ENCODE data around the gene KANSL1. TPM values are rescaled to one million over a fixed set of nuclear protein-coding genes. Genes with fewer than 3 reads are reported as not detected.
A peak's percentile ranks its signal among the peaks of the same experiment; 100 is the strongest.

Gene KANSL1
- total and polyA plus RNA-seq, 9 of the 15 experiments (the other 6 are each of a cell fraction or from before 2014, with no cell fraction given): 3.6 to 55.4 (median 31.8) TPM

DNA sequence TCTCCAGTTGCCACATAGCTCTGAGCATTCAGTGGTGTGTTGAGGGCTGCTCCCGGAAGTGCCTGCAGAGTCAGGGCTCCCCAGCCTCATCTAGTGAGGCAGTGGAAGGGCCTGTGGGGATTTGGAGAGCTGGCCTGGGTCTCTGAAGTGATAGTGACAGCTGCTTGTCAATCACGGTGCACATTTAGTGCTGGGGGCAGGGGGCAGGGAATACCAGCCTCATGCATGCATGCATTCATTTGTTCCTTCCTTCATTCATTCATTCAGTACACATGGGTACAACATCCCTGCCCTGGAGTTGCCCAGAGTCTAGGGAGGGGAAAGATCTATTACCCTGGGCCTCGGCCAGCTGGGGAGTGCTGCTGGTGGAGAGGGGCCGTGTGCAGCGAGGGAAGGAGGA lies 205.5 kb downstream of the KANSL1 start:
- Histone ChIP-seq H3K4me3 (no peak overlapping the region), H3K9ac (ENCODE audit: insufficient read depth in 1 of 2, low read depth in 2 of 2, low read length in 2 of 2) (no peak overlapping the region), H3K27ac (ENCODE audit: extremely low read depth, low read depth, low read length) (no peak overlapping the region), H3K27me3 (ENCODE audit: control insufficient read depth in 2 of 2, insufficient read depth in 2 of 2, low read length in 2 of 2) (no peaks in the 10 kb centered on the region), H4K20me1 (replicated peaks; ENCODE audit: control insufficient read depth, insufficient read depth, low read length) (no peaks in the 10 kb centered on the region), H3K9me1 (ENCODE audit: control insufficient read depth, insufficient read depth, low read length) (no peaks in the 10 kb centered on the region), H3K36me3 (ENCODE audit: control insufficient read depth, insufficient read depth, low read length) (no peaks in the 10 kb centered on the region), H3K4me1 (replicated peaks in 1 of 2; ENCODE audit: control insufficient read depth in 2 of 2, insufficient read depth in 2 of 2, low read length in 2 of 2) (peaks cover 0 to 14% of the 10 kb centered on the region in 2 experiments; a peak in 3 of 5 replicates), H3K9me3 (replicated peaks; ENCODE audit: control insufficient read depth, insufficient read depth, low read depth, low read length) (no peaks in the 10 kb centered on the region), H3K79me2 (ENCODE audit: control insufficient read depth, insufficient read depth, low read length) (no peaks in the 10 kb centered on the region), H3K4me2 (ENCODE audit: insufficient read depth, low read length) (no peak overlapping the region), H2AFZ (ENCODE audit: low read depth, low read length) (peak overlapping the region; percentile 55; the same call in 1 of the 2 replicates)
- in situ Hi-C loops (cut with MboI): loop anchor here (25.0 kb wide), 1 partner anchor 850 kb away; no protein-coding TSS in a partner anchor
- CTCF ChIA-PET (ENCODE audit: low intra/inter-chr PET ratio): no interaction called here
- FAIRE-seq: no peak
- DNase-seq (ENCODE audit: extremely low read depth in 1 of 4, low spot score in 3 of 4): no peak
- no peak for ATAC-seq
- BruUV-seq (replicated peaks): no TSS peak
- POLR2A ChIA-PET: interaction anchor here (0.6 to 1.8 kb wide), 3 partner anchors 14 to 126 kb away, joined by 3 to 7 read pairs (median 4); no protein-coding TSS in a partner anchor
- TF ChIP-seq ZNF24 (IDR thresholded peaks at IDR 0.05) (peak; percentile 87), SIRT6 (IDR thresholded peaks at IDR 0.05; ENCODE audit: low read depth, low read length) (no peak)
- 31% methylated on average over 3 of the region's 5 CpGs for WGBS (ENCODE audit: insufficient coverage, low coverage, missing lambda C conversion rate)
- intact Hi-C loops (cut with micrococcal nuclease): no loop called here

DNA sequence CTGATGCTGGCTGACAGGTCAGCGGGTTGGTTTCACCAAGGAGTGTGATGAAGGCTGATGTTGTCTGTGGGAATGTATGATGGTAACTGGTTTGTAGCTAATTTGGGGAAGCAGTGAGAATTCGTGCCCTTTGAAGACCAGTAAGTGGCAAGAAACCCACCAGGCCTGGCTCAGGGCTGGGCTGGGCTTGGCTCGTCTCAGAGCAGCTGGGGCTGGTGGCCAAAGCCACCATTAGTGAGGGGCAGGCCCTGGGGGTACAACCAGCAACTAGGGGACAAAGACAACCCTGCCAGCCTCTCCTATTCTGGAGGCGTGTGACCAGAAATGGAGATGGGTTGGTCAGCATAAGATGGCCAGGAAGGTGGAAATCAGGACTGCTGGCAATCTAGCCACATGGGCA lies 207.2 kb downstream of the KANSL1 start:
- CTCF ChIA-PET (ENCODE audit: low intra/inter-chr PET ratio): no interaction called here
- no peak overlapping the region for H3K4me2 ChIP-seq (ENCODE audit: insufficient read depth, low read length)
- WGBS (ENCODE audit: insufficient coverage, low coverage, missing lambda C conversion rate): 41% methylated on average over 4 of the region's 4 CpGs
- TF ChIP-seq, protein P1, sequence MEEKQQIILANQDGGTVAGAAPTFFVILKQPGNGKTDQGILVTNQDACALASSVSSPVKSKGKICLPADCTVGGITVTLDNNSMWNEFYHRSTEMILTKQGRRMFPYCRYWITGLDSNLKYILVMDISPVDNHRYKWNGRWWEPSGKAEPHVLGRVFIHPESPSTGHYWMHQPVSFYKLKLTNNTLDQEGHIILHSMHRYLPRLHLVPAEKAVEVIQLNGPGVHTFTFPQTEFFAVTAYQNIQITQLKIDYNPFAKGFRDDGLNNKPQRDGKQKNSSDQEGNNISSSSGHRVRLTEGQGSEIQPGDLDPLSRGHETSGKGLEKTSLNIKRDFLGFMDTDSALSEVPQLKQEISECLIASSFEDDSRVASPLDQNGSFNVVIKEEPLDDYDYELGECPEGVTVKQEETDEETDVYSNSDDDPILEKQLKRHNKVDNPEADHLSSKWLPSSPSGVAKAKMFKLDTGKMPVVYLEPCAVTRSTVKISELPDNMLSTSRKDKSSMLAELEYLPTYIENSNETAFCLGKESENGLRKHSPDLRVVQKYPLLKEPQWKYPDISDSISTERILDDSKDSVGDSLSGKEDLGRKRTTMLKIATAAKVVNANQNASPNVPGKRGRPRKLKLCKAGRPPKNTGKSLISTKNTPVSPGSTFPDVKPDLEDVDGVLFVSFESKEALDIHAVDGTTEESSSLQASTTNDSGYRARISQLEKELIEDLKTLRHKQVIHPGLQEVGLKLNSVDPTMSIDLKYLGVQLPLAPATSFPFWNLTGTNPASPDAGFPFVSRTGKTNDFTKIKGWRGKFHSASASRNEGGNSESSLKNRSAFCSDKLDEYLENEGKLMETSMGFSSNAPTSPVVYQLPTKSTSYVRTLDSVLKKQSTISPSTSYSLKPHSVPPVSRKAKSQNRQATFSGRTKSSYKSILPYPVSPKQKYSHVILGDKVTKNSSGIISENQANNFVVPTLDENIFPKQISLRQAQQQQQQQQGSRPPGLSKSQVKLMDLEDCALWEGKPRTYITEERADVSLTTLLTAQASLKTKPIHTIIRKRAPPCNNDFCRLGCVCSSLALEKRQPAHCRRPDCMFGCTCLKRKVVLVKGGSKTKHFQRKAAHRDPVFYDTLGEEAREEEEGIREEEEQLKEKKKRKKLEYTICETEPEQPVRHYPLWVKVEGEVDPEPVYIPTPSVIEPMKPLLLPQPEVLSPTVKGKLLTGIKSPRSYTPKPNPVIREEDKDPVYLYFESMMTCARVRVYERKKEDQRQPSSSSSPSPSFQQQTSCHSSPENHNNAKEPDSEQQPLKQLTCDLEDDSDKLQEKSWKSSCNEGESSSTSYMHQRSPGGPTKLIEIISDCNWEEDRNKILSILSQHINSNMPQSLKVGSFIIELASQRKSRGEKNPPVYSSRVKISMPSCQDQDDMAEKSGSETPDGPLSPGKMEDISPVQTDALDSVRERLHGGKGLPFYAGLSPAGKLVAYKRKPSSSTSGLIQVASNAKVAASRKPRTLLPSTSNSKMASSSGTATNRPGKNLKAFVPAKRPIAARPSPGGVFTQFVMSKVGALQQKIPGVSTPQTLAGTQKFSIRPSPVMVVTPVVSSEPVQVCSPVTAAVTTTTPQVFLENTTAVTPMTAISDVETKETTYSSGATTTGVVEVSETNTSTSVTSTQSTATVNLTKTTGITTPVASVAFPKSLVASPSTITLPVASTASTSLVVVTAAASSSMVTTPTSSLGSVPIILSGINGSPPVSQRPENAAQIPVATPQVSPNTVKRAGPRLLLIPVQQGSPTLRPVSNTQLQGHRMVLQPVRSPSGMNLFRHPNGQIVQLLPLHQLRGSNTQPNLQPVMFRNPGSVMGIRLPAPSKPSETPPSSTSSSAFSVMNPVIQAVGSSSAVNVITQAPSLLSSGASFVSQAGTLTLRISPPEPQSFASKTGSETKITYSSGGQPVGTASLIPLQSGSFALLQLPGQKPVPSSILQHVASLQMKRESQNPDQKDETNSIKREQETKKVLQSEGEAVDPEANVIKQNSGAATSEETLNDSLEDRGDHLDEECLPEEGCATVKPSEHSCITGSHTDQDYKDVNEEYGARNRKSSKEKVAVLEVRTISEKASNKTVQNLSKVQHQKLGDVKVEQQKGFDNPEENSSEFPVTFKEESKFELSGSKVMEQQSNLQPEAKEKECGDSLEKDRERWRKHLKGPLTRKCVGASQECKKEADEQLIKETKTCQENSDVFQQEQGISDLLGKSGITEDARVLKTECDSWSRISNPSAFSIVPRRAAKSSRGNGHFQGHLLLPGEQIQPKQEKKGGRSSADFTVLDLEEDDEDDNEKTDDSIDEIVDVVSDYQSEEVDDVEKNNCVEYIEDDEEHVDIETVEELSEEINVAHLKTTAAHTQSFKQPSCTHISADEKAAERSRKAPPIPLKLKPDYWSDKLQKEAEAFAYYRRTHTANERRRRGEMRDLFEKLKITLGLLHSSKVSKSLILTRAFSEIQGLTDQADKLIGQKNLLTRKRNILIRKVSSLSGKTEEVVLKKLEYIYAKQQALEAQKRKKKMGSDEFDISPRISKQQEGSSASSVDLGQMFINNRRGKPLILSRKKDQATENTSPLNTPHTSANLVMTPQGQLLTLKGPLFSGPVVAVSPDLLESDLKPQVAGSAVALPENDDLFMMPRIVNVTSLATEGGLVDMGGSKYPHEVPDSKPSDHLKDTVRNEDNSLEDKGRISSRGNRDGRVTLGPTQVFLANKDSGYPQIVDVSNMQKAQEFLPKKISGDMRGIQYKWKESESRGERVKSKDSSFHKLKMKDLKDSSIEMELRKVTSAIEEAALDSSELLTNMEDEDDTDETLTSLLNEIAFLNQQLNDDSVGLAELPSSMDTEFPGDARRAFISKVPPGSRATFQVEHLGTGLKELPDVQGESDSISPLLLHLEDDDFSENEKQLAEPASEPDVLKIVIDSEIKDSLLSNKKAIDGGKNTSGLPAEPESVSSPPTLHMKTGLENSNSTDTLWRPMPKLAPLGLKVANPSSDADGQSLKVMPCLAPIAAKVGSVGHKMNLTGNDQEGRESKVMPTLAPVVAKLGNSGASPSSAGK (IDR thresholded peaks at IDR 0.05): no peak

More for the DNA sequence above, 207.2 kb downstream of the KANSL1 start:
- Histone ChIP-seq H3K4me1 (replicated peaks in 1 of 2; ENCODE audit: control insufficient read depth in 2 of 2, insufficient read depth in 2 of 2, low read length in 2 of 2) (peaks cover 0 to 15% of the 10 kb centered on the region in 2 experiments; a peak in 2 of 5 replicates), H3K79me2 (ENCODE audit: control insufficient read depth, insufficient read depth, low read length) (no peaks in the 10 kb centered on the region), H3K9me1 (ENCODE audit: control insufficient read depth, insufficient read depth, low read length) (no peaks in the 10 kb centered on the region), H3K27me3 (ENCODE audit: control insufficient read depth in 2 of 2, insufficient read depth in 2 of 2, low read length in 2 of 2) (no peaks in the 10 kb centered on the region), H3K4me3 (no peak overlapping the region), H3K36me3 (ENCODE audit: control insufficient read depth, insufficient read depth, low read length) (no peaks in the 10 kb centered on the region), H3K9ac (ENCODE audit: insufficient read depth in 1 of 2, low read depth in 2 of 2, low read length in 2 of 2) (no peak overlapping the region), H2AFZ (ENCODE audit: low read depth, low read length) (no peak overlapping the region), H3K27ac (ENCODE audit: extremely low read depth, low read depth, low read length) (no peak overlapping the region), H4K20me1 (replicated peaks; ENCODE audit: control insufficient read depth, insufficient read depth, low read length) (no peaks in the 10 kb centered on the region), H3K9me3 (replicated peaks; ENCODE audit: control insufficient read depth, insufficient read depth, low read depth, low read length) (no peaks in the 10 kb centered on the region)
- in situ Hi-C loops (cut with MboI): loop anchor here (25.0 kb wide), 1 partner anchor 851 kb away; no protein-coding TSS in a partner anchor
- no peak for ATAC-seq
- intact Hi-C loops (cut with micrococcal nuclease): no loop called here
- no peak for FAIRE-seq
- no TSS peak for BruUV-seq (replicated peaks)
- DNase-seq (ENCODE audit: extremely low read depth in 1 of 4, low spot score in 3 of 4): no peak
- POLR2A ChIA-PET: no interaction called here

Measured in K562 (cell line).